Measurements from ENCODE around the gene SLC9A3. TPM values are rescaled to one million over a fixed set of nuclear protein-coding genes. Genes with fewer than 3 reads are reported as not detected.

Gene SLC9A3
- polyA plus RNA-seq, 6 donors from 2014 or later, result 0.84 to 2.1 (median 1.6) TPM

DNA sequence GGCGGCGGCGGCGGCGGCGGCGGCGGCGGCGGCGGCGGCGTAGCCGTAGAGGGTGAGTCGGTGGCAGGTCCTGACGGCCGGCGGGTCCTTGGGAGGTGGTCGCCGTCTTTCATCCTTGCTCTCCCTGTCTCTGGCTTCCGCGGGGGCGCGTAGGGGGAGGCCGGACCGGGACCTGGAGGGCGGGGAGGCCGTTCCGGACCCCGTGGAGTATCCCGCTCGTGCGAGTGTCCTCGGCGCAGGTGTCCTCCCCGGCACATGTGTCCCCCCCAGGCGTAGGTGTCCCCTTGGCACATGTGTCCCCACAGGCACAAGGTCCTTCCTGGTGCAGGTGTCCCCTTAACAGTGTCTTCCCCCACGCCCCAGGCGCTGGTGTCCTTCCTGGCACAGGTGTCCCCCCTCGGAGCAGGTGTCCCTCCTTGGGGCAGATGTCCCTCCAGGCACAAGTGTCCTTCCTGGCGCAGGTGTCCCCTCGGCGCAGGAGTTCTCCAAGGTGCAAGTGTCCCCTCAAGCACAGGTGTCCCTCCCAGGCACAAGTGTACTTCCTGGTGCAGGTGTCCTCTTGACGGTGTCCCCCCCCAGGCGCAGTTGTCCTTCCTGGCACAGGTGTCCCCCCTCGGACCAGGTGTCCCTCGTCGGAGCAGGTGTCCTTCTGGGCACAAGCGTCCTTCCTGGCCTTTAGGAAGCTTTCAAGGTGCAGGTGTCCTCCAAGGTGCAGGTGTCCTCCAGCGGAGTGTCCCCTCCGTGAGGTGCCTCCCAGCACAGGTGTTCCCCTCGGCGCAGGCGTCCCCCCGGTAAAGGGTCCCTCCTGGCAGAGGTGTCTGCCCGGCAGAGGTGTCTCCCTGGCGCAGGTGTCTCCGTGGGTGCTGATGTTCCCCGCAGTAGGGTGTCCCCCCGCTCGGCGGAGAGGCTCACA is 80.8 kb downstream of the SLC9A3 start:
- H3K4me1 Mint-ChIP-seq, result peaks cover 35 to 45% (median 40%) of the 10 kb centered on the region in 3 donors
- peak; percentile 18 to 26 for ATAC-seq (ENCODE audit: low read depth in 2 of 2)
- H3K4me3 Mint-ChIP-seq, result peak overlapping the region; percentile 84 to 98 (median 94)
- DNase-seq, result no peak
- H3K27ac Mint-ChIP-seq, result peak overlapping the region in 5 of 6 donors; percentile 33 to 91 (median 84)
- no peaks in the 10 kb centered on the region for H3K9me3 Mint-ChIP-seq
- peaks cover 6 to 12% of the 10 kb centered on the region in 2 donors for H3K36me3 Mint-ChIP-seq
- peaks cover 0 to 11% (median 0%) of the 10 kb centered on the region in 3 donors for H3K27me3 Mint-ChIP-seq

DNA sequence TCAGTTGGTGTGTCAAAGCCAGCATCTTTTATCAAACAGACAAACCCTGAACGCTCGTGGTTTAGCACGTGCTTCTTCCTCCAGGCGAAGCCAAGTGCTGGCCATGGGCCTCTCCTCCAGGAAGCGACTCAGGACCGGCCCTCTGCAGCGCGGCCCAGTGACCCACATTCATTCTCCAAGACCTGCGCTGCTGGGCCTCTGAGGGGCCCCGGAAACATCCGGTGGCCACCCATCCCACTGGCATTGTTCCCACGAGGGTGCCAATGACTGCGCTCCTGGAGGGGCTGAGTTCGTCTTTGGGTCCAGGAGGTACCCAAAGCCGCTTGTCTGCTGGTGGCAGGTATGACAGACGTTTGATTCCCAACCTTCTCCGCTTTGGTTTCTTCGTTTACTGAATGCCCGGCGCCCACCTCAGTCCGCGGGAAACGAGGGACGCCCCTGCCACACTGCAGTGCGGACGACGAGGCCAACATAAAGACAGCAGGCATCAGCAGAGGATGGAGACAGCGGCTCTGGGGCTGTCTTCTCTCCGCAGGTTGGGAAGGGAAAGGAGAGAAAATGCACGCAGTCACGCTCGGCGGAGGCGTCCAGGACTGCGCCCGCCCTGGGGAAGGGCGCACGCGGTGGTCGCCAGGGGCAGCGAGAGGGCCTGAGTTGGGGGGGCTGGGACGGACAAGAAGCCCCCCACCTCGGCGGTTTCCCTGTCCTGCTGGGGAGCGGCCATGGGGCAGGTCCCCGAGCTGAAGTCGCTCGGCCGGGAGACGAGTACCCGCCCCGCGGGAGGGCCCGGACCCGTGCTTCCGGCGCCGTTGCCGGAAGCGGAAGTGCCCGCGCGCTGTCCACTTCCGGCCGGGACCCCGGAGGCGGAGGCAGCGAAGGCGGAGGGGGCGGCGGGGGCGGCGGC is 81.7 kb downstream of the SLC9A3 start, which contains the start of gene EXOC3:
Gene EXOC3, plus strand, starts transcription at position 842 of the 904 bp plus-strand sequence. CDS start 3,030 bp downstream, outside the sequence.
- peak; percentile 86 to 90 for ATAC-seq (ENCODE audit: low read depth in 2 of 2)
- Mint-ChIP-seq H3K9me3 (no peaks in the 10 kb centered on the region), H3K27ac (peak within 1 kb of the TSS; percentile 86 to 97 (median 93)), H3K36me3 (peaks cover 3 to 4% of the 10 kb centered on the region in 2 donors), H3K4me1 (peaks cover 32 to 40% (median 36%) of the 10 kb centered on the region in 3 donors), H3K27me3 (peaks cover 0 to 7% (median 0%) of the 10 kb centered on the region in 3 donors), H3K4me3 (peak within 1 kb of the TSS; percentile 88 to 98 (median 95))
- DNase-seq, result peak; percentile 66

DNA sequence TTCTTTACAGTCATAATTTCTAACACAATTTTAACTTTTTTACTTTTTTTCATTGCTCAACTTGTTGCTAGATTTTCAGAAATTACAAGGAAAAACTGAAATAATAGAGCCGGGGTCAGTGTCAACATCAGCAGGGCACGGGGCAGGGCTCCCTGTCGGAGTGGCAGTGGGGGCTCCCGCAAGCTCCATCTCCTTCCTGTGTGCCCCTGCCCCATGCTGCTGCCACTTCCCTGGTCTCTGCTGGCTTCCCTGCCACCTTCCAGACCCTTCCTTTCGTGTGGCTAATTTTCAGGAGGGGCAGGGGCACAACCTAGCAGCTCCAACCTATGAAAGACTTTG is 82.3 kb downstream of the SLC9A3 start:
- no peak for DNase-seq
- Mint-ChIP-seq H3K9me3 (no peaks in the 10 kb centered on the region), H3K4me1 (peaks cover 31 to 37% (median 35%) of the 10 kb centered on the region in 3 donors), H3K27me3 (peaks cover 0 to 9% (median 0%) of the 10 kb centered on the region in 3 donors), H3K27ac (peak overlapping the region in 3 of 6 donors; percentile 26 to 91 (median 81)), H3K4me3 (peak overlapping the region; percentile 88 to 98 (median 95)), H3K36me3 (peaks cover 0 to 3% of the 10 kb centered on the region in 2 donors)
- no peak for ATAC-seq (ENCODE audit: low read depth in 2 of 2)

DNA sequence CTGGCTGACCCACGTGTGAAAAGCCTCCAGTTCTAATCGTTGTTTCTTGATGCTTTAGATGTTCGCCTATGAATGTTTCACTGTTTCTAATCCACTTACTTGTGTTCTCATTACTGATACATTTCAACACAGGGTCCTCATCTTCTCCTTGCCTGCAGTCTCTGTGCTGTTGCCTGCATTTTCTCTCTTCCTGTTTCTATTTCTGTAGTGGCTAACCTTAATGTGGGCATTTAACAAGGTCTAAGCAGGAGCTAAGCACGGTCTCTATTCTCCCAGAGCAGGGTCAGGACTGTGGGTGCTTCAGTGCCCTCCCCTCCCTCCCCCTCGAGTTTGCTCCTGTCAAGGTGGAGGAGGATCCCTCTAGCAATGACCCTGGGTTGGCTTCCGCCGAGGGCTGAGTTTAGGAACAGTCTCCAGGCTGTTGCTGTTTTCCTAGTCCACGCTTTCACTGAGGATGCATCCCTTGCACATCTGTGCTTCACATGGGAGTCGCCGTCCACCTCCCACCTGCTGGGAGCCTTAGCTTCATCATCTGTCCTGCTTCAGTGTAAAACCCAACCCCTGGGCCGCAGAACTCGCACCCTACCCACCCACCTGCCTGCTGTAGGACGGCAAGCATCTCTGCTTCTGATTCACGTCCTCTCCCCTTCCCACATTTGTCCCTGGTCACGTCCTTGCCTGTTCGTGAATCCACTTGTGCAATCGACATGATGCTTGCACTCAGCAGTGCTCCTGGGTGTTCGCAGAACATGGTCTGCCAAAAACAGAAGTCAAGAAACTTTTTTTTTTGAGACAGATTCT is 83.6 kb downstream of the SLC9A3 start:
- Mint-ChIP-seq H3K27ac (no peak overlapping the region), H3K36me3 (no peaks in the 10 kb centered on the region), H3K4me3 (peak overlapping the region in 3 of 8 donors; percentile 35 to 68 (median 56)), H3K9me3 (no peaks in the 10 kb centered on the region), H3K27me3 (peaks cover 0 to 10% (median 1%) of the 10 kb centered on the region in 3 donors), H3K4me1 (peaks cover 22 to 29% (median 24%) of the 10 kb centered on the region in 3 donors)
- no peak for DNase-seq
- ATAC-seq (ENCODE audit: low read depth in 2 of 2), result no peak

DNA sequence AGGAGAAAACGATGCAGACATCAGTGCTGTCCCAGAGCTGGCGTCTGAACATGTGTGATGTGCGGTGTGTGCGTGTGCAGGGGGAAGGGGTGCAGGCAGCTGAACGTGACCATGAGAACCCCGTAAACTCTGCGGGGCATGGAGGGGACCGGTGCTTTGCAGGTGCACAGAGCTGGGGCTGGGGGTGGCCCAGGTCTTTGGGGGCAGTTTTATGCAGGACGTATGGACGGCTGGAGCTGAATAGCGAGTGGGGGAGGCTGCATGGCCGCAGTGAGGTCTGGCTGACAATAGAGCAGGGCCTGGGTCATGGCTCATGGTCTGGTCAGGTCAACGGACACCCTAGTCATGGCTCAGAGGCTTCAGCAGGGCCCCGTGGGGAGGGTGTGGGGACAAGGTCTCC is 84.6 kb downstream of the SLC9A3 start:
- DNase-seq, result no peak
- Mint-ChIP-seq H3K27me3 (peaks cover 0 to 18% (median 3%) of the 10 kb centered on the region in 3 donors), H3K9me3 (no peaks in the 10 kb centered on the region), H3K4me1 (peaks cover 17 to 24% (median 18%) of the 10 kb centered on the region in 3 donors), H3K27ac (peak overlapping the region in 1 of 6 donors; percentile 37), H3K4me3 (peak overlapping the region in 2 of 8 donors; percentile 56 to 79), H3K36me3 (no peaks in the 10 kb centered on the region)
- ATAC-seq (ENCODE audit: low read depth in 2 of 2), result no peak

DNA sequence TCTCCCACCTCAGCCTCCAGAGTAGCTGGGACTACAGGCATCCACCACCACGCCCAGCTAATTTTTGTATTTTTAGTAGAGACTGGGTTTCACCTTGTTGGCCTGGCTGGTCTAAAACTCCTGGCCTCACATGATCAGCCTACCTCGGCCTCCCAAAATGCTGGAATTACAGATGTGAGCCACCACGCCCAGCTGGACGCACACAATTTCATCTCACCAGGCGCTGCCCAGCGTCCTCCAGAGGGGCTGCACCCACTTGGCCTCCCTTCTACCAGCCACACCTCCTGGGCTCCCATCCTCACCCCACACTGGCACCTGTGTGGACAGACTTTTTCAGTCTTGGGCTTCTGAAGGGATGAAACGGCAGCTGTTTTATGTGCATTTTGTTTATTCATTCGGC is 85.1 kb downstream of the SLC9A3 start:
- DNase-seq (no peak), ATAC-seq (ENCODE audit: low read depth in 2 of 2) (no peak)
- Mint-ChIP-seq H3K9me3 (no peaks in the 10 kb centered on the region), H3K36me3 (no peaks in the 10 kb centered on the region), H3K4me3 (peak overlapping the region in 2 of 8 donors; percentile 56 to 79), H3K27ac (peak overlapping the region in 2 of 6 donors; percentile 37 to 42), H3K27me3 (peaks cover 0 to 23% (median 3%) of the 10 kb centered on the region in 3 donors), H3K4me1 (peaks cover 13 to 20% (median 13%) of the 10 kb centered on the region in 3 donors)

DNA sequence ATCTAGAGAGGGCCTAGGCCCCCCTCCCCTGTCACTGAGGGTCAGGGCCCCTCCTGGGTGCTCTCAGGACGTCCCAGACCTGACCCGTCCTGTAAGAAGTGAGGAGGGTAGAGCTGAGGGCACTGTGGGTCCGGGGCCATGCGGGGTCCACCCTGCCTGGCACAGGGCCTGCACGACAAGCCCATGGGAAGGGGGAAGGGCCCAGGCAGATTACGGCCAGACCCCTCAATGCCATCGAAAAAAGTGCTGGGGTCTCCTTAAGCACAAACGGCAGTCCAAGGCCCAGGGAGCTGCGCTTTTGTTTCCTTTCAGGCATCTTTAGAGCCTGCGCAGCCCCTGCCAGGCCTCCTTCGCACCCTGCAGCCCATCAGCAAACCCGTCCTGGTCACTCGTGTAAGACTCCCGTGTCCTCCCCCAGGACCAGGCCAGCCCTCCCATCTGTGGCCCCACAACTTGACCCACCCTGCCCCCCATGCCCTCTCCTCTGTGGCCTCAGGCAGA is 85.7 kb downstream of the SLC9A3 start:
- ATAC-seq (ENCODE audit: low read depth in 2 of 2) (no peak), DNase-seq (no peak)
- Mint-ChIP-seq H3K36me3 (no peaks in the 10 kb centered on the region), H3K9me3 (no peaks in the 10 kb centered on the region), H3K4me3 (no peak overlapping the region), H3K27ac (no peak overlapping the region), H3K4me1 (peaks cover 7 to 15% (median 7%) of the 10 kb centered on the region in 3 donors), H3K27me3 (peaks cover under 1 to 27% (median 3%) of the 10 kb centered on the region in 3 donors)

DNA sequence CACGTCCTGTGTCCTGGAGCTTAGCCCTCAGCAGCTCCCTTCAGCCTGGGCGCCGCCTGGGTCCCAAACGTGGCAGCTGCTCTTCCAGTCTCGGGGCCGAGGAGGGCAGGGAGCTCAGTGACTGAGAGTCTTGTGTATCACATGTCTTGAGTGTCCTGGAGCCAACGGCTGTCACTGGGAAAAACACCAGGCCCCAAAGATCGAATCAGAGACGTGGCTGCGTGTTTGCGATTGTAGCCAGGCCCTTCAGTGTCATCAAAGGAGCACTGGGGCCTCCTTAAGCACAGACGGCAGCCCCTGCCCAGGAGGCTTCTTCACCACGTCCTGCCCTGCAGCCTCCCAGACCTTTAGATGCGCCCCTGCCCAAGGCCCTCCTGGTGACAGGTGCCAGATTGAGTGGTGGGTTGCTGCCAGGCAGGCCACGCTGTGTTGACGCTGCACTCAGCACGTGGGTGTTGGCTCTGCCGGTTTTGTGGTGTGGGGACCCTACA is 86.9 kb downstream of the SLC9A3 start:
- ATAC-seq (ENCODE audit: low read depth in 2 of 2) (no peak), DNase-seq (no peak)
- Mint-ChIP-seq H3K27me3 (peaks cover 5 to 31% (median 6%) of the 10 kb centered on the region in 3 donors), H3K36me3 (no peaks in the 10 kb centered on the region), H3K27ac (peak overlapping the region in 1 of 6 donors; percentile 60), H3K9me3 (peaks cover 0 to 2% (median 0%) of the 10 kb centered on the region in 7 donors), H3K4me1 (peaks cover under 1 to 10% (median 3%) of the 10 kb centered on the region in 3 donors), H3K4me3 (no peak overlapping the region)

DNA sequence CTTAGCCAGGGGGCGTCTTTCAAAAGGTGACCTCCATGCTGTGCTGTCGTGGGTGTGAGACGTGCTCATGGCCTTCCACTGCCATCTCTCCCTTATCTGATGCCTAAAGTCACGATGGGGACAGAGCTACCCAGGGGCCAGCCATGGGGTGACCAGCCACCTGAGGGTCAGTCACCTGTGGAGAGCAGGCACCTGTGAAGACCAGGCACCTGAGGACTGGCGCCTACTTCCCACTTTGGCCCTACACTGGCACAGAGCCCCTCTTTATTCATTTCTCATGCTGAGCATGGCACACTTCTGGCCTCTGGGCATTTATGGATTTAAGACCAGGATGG is 87.6 kb downstream of the SLC9A3 start:
- ATAC-seq (ENCODE audit: low read depth in 2 of 2) (no peak), DNase-seq (no peak)
- H3K4me1 Mint-ChIP-seq, result peaks cover 0 to 4% (median 0%) of the 10 kb centered on the region in 3 donors
- peaks cover 12 to 35% (median 13%) of the 10 kb centered on the region in 3 donors for H3K27me3 Mint-ChIP-seq
- no peaks in the 10 kb centered on the region for H3K36me3 Mint-ChIP-seq
- H3K9me3 Mint-ChIP-seq, result peaks cover 0 to 2% (median 0%) of the 10 kb centered on the region in 7 donors
- H3K27ac Mint-ChIP-seq, result no peak overlapping the region
- H3K4me3 Mint-ChIP-seq, result no peak overlapping the region

DNA sequence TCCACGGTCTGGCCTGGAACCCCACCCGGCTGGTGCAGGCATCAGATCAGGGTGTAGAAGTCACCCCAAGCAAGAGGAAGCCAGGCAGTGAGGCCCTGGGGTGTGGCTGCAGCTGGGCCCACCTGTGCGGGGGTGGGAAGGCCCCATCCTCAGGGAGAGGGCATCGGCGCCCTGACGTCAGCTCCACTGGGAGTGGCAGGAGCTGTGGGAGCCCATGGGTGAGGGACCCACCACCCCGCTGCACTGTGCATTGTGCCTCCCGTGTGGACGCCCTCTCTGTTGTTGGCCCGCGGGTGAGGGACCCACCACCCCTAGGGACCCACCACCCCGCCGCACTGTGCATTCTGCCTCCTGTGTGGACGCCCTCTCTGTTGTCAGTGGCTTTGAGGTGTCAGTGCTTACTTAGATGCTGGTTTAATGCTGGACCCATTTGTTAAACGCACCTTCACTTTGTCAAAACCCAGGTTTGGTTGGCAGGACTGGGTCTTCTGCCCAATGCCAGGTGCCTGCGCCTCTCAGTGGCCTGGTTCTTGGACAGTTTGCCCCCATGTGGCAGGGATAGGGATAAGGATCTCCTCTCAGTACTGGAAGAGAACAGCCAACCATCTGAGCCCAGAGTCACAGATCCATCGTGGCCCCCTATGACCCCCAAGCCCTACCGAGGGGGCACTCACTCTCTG is 88.1 kb downstream of the SLC9A3 start:
- peaks cover 0 to 2% (median 0%) of the 10 kb centered on the region in 7 donors for H3K9me3 Mint-ChIP-seq
- ATAC-seq (ENCODE audit: low read depth in 2 of 2), result no peak

DNA sequence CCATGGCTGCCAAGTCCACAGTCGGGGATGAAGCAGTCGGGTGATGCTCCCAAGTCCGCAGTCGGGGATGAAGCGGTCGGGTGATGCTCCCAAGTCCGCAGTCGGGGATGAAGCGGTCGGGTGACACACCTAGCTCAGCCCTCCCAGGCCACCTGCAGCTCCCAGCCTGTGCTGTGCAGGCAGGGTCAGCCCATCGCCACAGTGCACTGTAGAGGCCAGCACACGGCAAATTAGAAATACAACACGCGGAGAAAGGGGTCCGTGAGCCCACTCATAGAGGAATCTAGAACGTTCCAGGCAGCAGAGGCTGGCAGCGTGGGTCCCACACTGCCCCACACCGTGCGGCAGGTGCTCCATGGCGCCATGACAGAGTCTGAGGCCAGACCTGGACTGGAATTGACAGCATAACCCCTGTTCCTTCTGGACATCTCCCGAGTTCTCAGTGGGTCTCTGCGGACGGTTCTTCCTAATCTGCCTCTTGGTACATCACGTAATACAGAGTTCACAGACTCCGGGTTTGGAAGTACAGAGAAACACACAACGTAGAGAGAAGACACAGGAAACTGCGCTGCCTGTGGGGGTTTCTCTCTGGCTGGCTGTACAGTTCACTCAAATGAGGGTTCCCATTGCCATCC is 89.0 kb downstream of the SLC9A3 start:
- Mint-ChIP-seq H3K9me3 (peaks cover 0 to 2% (median 0%) of the 10 kb centered on the region in 7 donors), H3K4me3 (no peak overlapping the region)
- ATAC-seq (ENCODE audit: low read depth in 2 of 2), result no peak

More for the DNA sequence above, 88.1 kb downstream of the SLC9A3 start:
- peaks cover 0 to 4% (median 0%) of the 10 kb centered on the region in 3 donors for H3K4me1 Mint-ChIP-seq
- no peak overlapping the region for H3K27ac Mint-ChIP-seq
- no peaks in the 10 kb centered on the region for H3K36me3 Mint-ChIP-seq
- H3K4me3 Mint-ChIP-seq, result no peak overlapping the region
- H3K27me3 Mint-ChIP-seq, result peaks cover 12 to 35% (median 16%) of the 10 kb centered on the region in 3 donors
- no peak for DNase-seq

More for the DNA sequence above, 89.0 kb downstream of the SLC9A3 start:
- no peaks in the 10 kb centered on the region for H3K36me3 Mint-ChIP-seq
- H3K4me1 Mint-ChIP-seq, result no peaks in the 10 kb centered on the region
- DNase-seq, result no peak
- peaks cover 12 to 35% (median 16%) of the 10 kb centered on the region in 3 donors for H3K27me3 Mint-ChIP-seq
- H3K27ac Mint-ChIP-seq, result no peak overlapping the region
